B cell (primary cell): ENCODE data around the gene MYO10.

Experiments used
- CTCF ChIP-seq: fragments of 200-600 bp; IDR thresholded peaks from one replicate; pipeline ENCODE4 v1.8.0; 2022; ENCODE audit warnings: antibody characterized with exemption, mild to moderate bottlenecking
- EZH2 ChIP-seq: IDR thresholded peaks from 2 replicates; pipeline ENCODE4 v1.6.1; 2012; ENCODE audit warnings: borderline replicate concordance, low read depth, mild to moderate bottlenecking, moderate library complexity, low read length; ENCODE audit not compliant: insufficient read depth, poor library complexity, severe bottlenecking

GRCh38 chr5:16687898-16688297 lies 248.2 kb downstream of the MYO10 start:
- TF ChIP-seq CTCF (no peak), EZH2 (no peak)
